Measurements from ENCODE around the gene ADGRV1. TPM values are rescaled to one million over a fixed set of nuclear protein-coding genes. Genes with fewer than 3 reads are reported as not detected.

Gene ADGRV1
- total and polyA plus RNA-seq, 8 donors = 0.75 to 10.3 (median 4.0) TPM

- Histone ChIP-seq H3K4me3 (no peak overlapping the region), H3K27ac (no peak overlapping the region), H3K9me3 (no peaks in the 10 kb centered on the region), H3K27me3 (peaks cover 0 to 66% (median 46%) of the 10 kb centered on the region in 3 donors), H3K36me3 (no peaks in the 10 kb centered on the region), H3K4me1 (peaks cover 8 to 17% (median 16%) of the 10 kb centered on the region in 4 donors)
- no peak for DNase-seq
- intact Hi-C loops (cut with DNase I; ENCODE audit: low total_unique reads) = no loop called here
- TF ChIP-seq CTCF (IDR thresholded peaks at IDR 0.05) (no peak), EP300 (IDR thresholded peaks at IDR 0.05) (no peak), POLR2A (IDR thresholded peaks at IDR 0.05) (no peak)
These were observed 2.9 kb upstream of the ADGRV1 start for GRCh38 chr5:90555666-90556065.

GRCh38 chr5:90557391-90557790 is 1.2 kb upstream of the ADGRV1 start:
- Histone ChIP-seq H3K4me1 (peaks cover 8 to 17% (median 16%) of the 10 kb centered on the region in 4 donors), H3K4me3 (peak overlapping the region in 1 of 4 donors; percentile 47), H3K27ac (no peak overlapping the region), H3K36me3 (no peaks in the 10 kb centered on the region), H3K9me3 (no peaks in the 10 kb centered on the region), H3K27me3 (peaks cover 0 to 77% (median 47%) of the 10 kb centered on the region in 3 donors)
- peak in 1 of 2 donors; percentile 3 for DNase-seq
- TF ChIP-seq POLR2AphosphoS5 (IDR thresholded peaks at IDR 0.05) (no peak), EP300 (IDR thresholded peaks at IDR 0.05) (no peak), POLR2A (IDR thresholded peaks at IDR 0.05) (no peak), CTCF (IDR thresholded peaks at IDR 0.05) (no peak)
- intact Hi-C loops (cut with DNase I; ENCODE audit: low total_unique reads) = no loop called here
- 9 to 19% (median 16%) methylated on average over 9 of the region's 9 CpGs for WGBS, 5 donors

- H3K9me3 ChIP-seq = no peaks in the 10 kb centered on the region
- DNase-seq = peak in 1 of 2 donors; percentile 11
- H3K27me3 ChIP-seq = peaks cover 0 to 79% (median 47%) of the 10 kb centered on the region in 3 donors
- H3K4me3 ChIP-seq = peak overlapping the region; percentile 39 to 55 (median 47)
- H3K27ac ChIP-seq = no peak overlapping the region
- WGBS, 5 donors = 2 to 14% (median 7%) methylated on average over 3 of the region's 3 CpGs
- intact Hi-C loops (cut with DNase I; ENCODE audit: low total_unique reads) = no loop called here
- no peaks in the 10 kb centered on the region for H3K36me3 ChIP-seq
- no peak for TF ChIP-seq POLR2A (IDR thresholded peaks at IDR 0.05)
- no peak for TF ChIP-seq POLR2AphosphoS5 (IDR thresholded peaks at IDR 0.05)
- no peak for TF ChIP-seq CTCF (IDR thresholded peaks at IDR 0.05)
- no peak for TF ChIP-seq EP300 (IDR thresholded peaks at IDR 0.05)
- H3K4me1 ChIP-seq = peaks cover 8 to 17% (median 16%) of the 10 kb centered on the region in 4 donors
These were observed 726 bp upstream of the ADGRV1 start for GRCh38 chr5:90557871-90558270.

GRCh38 chr5:90560771-90561170 is 2.2 kb downstream of the ADGRV1 start:
- Histone ChIP-seq H3K27me3 (peaks cover 0 to 68% (median 52%) of the 10 kb centered on the region in 3 donors), H3K36me3 (no peaks in the 10 kb centered on the region), H3K4me3 (no peak overlapping the region), H3K27ac (no peak overlapping the region), H3K9me3 (no peaks in the 10 kb centered on the region), H3K4me1 (peaks cover 8 to 17% (median 16%) of the 10 kb centered on the region in 4 donors)
- WGBS, 5 donors = 64 to 79% (median 76%) methylated on average over 2 of the region's 2 CpGs
- intact Hi-C loops (cut with DNase I; ENCODE audit: low total_unique reads) = no loop called here
- no peak for TF ChIP-seq POLR2A (IDR thresholded peaks at IDR 0.05)
- no peak for DNase-seq

GRCh38 chr5:90561766-90562165 is 3.2 kb downstream of the ADGRV1 start:
- peaks cover 8 to 17% (median 16%) of the 10 kb centered on the region in 4 donors for H3K4me1 ChIP-seq
- 14 to 33% (median 24%) methylated on average over 1 of the region's 1 CpG for WGBS, 5 donors
- H3K27ac ChIP-seq = no peak overlapping the region
- intact Hi-C loops (cut with DNase I; ENCODE audit: low total_unique reads) = no loop called here
- no peaks in the 10 kb centered on the region for H3K36me3 ChIP-seq
- H3K27me3 ChIP-seq = peaks cover 0 to 58% (median 45%) of the 10 kb centered on the region in 3 donors
- TF ChIP-seq CTCF (IDR thresholded peaks at IDR 0.05) = no peak
- no peak for TF ChIP-seq POLR2A (IDR thresholded peaks at IDR 0.05)
- no peak for TF ChIP-seq EP300 (IDR thresholded peaks at IDR 0.05)
- no peak for TF ChIP-seq POLR2AphosphoS5 (IDR thresholded peaks at IDR 0.05)
- no peak overlapping the region for H3K4me3 ChIP-seq
- no peaks in the 10 kb centered on the region for H3K9me3 ChIP-seq
- no peak for DNase-seq

Measured in stomach (tissue), 9 donors.